Mucosa of descending colon (tissue), 3 donors: ENCODE measurements around the gene THBS3. TPM values are rescaled to one million over a fixed set of nuclear protein-coding genes. Genes with fewer than 3 reads are reported as not detected.
A peak's percentile ranks its signal among the peaks of the same experiment; 100 is the strongest.

Experiments used
- ATAC-seq: fragments of 200-7000 bp; cut with Tn5 transposase; one replicate; pipeline ENCODE4 v1.9.1; 2020; ENCODE audit warnings: mild to moderate bottlenecking, moderate library complexity
- DNase-seq, 3 donors: peaks; one replicate each; pipeline ENCODE4 v3.0.0-alpha.2; 2020
- H3K36me3 ChIP-seq: fragments of 200-600 bp; one replicate; pipeline ENCODE4 v1.8.0; 2021; ENCODE audit warnings: low read depth, mild to moderate bottlenecking
- H3K4me1 ChIP-seq: fragments of 200-600 bp; one replicate; pipeline ENCODE4 v1.8.0; 2021; ENCODE audit warnings: low read depth, mild to moderate bottlenecking
- H3K4me3 ChIP-seq: fragments of 200-600 bp; one replicate; pipeline ENCODE4 v1.8.0; 2021; ENCODE audit warnings: mild to moderate bottlenecking
- H3K9me3 ChIP-seq: fragments of 200-600 bp; one replicate; pipeline ENCODE4 v1.8.0; 2021; ENCODE audit warnings: mild to moderate bottlenecking
- CTCF ChIP-seq: fragments of 200-600 bp; IDR thresholded peaks from one replicate; pipeline ENCODE4 v1.8.0; 2022; ENCODE audit warnings: antibody characterized with exemption, mild to moderate bottlenecking
- intact Hi-C, 2 donors: fragments of 100-400 bp; cut with DNase I in 1 of 2; cut with micrococcal nuclease in 1 of 2; formaldehyde crosslinking; loops; one replicate each; pipeline versions ENCODE4 v1.11.0 to v1.11.1; 2022; cut with DNase I, micrococcal nuclease
- total RNA-seq, 3 donors: library from RNA; stranded (reverse); fragmentation: NEBNext Ultra II Directional in 2 of 3; extraction: Animal tissue kit (Norgen Biotek cat#: 25700) in 2 of 3; gene quantifications; one replicate each; pipeline versions ENCODE4 v1.2.1 to v1.2.4, GENCODE V29; 2021 to 2023
- donor health status: DM: no; HTN: no; CAD: no; lungs with moderate emphysema.
- donor health status: DM: no; HTN: no; CAD: no.
- donor health status: DM: no; HTN: yes; CAD: no.

THBS3 gene
- total RNA-seq, 3 donors from 2014 or later, result 22.4 to 35.9 (median 33.9) TPM

GRCh38 chr1:155205969-155206593, 1.6 kb downstream of the THBS3 start:
- ATAC-seq (no peak), DNase-seq (peak in 1 of 3 donors; percentile 31)
- Histone ChIP-seq H3K4me1 (peaks cover 20% of the 10 kb centered on the region), H3K4me3 (no peak overlapping the region), H3K9me3 (no peaks in the 10 kb centered on the region), H3K36me3 (no peaks in the 10 kb centered on the region)
- TF ChIP-seq CTCF, result no peak
- intact Hi-C loops, result no loop called here

GRCh38 chr1:155205035-155205434, 2.7 kb downstream of the THBS3 start:
- no peaks in the 10 kb centered on the region for H3K36me3 ChIP-seq
- peaks cover 20% of the 10 kb centered on the region for H3K4me1 ChIP-seq
- intact Hi-C loops, result no loop called here
- H3K4me3 ChIP-seq, result no peak overlapping the region
- ATAC-seq (no peak), DNase-seq (peak in 1 of 3 donors; percentile 45)
- TF ChIP-seq CTCF, result no peak
- no peaks in the 10 kb centered on the region for H3K9me3 ChIP-seq

- TF ChIP-seq CTCF, result no peak
- Histone ChIP-seq H3K9me3 (no peaks in the 10 kb centered on the region), H3K4me1 (peaks cover 15% of the 10 kb centered on the region), H3K4me3 (no peak overlapping the region), H3K36me3 (no peaks in the 10 kb centered on the region)
- no peak for ATAC-seq
- peak in 1 of 3 donors; percentile 49 for DNase-seq
- intact Hi-C loops, result no loop called here
Observed at GRCh38 chr1:155202731-155203515, 4.8 kb downstream of the THBS3 start.

GRCh38 chr1:155202198-155202597, 5.5 kb downstream of the THBS3 start:
- peak in 1 of 3 donors; percentile 46 for DNase-seq

GRCh38 chr1:155200920-155201319, 6.8 kb downstream of the THBS3 start:
- no peaks in the 10 kb centered on the region for H3K36me3 ChIP-seq
- DNase-seq, result peak in 1 of 3 donors; percentile 16
- intact Hi-C loops, result no loop called here

More at GRCh38 chr1:155202198-155202597, 5.5 kb downstream of the THBS3 start:
- H3K36me3 ChIP-seq, result no peaks in the 10 kb centered on the region
- H3K9me3 ChIP-seq, result no peaks in the 10 kb centered on the region
- H3K4me3 ChIP-seq, result no peak overlapping the region
- no peak for TF ChIP-seq CTCF
- H3K4me1 ChIP-seq, result peaks cover 8% of the 10 kb centered on the region
- no peak for ATAC-seq
- intact Hi-C loops, result no loop called here

More at GRCh38 chr1:155200920-155201319, 6.8 kb downstream of the THBS3 start:
- Histone ChIP-seq H3K4me1 (no peaks in the 10 kb centered on the region), H3K4me3 (no peak overlapping the region), H3K9me3 (no peaks in the 10 kb centered on the region)
- no peak for TF ChIP-seq CTCF
- no peak for ATAC-seq
